GM12878 (cell line): ENCODE measurements around the gene CCDC110. TPM values are rescaled to one million over a fixed set of nuclear protein-coding genes. Genes with fewer than 3 reads are reported as not detected.

ENCODE experiments used
- ASH2L ChIP-seq: fragments of 300-600, 200-600 bp; sonication (generic); IDR thresholded peaks from 2 replicates; pipeline ENCODE4 v1.6.1; 2017; ENCODE audit warnings: low read depth, mild to moderate bottlenecking, borderline replicate concordance
- BMI1 ChIP-seq: fragments of 450-650 bp; IDR thresholded peaks from 2 replicates; pipeline ENCODE4 v1.6.1; 2016; ENCODE audit warnings: mild to moderate bottlenecking, moderate library complexity, borderline replicate concordance
- EP300 ChIP-seq, 2 experiments: fragments of 150-350 bp in 1 of 2; IDR thresholded peaks; 2 replicates each; pipeline ENCODE4 v1.6.1; 2011 to 2012; ENCODE audit warnings: low read depth in 2 of 2, low read length in 2 of 2, borderline replicate concordance in 1 of 2, improper control_type of control experiment in 1 of 2, inconsistent platforms in 1 of 2; ENCODE audit not compliant: control insufficient read depth in 1 of 2
- FOXM1 ChIP-seq: IDR thresholded peaks from 2 replicates; pipeline ENCODE4 v1.6.1; 2012; ENCODE audit warnings: low read depth, mild to moderate bottlenecking, inconsistent platforms, low read length, moderate library complexity
- KDM1A ChIP-seq: fragments of 200-600 bp; sonication (generic); IDR thresholded peaks from 2 replicates; pipeline ENCODE4 v1.6.1; 2016; ENCODE audit warnings: borderline replicate concordance
- MYC ChIP-seq: IDR thresholded peaks from 2 replicates; pipeline ENCODE4 v1.6.1; 2011; ENCODE audit warnings: mild to moderate bottlenecking, low read length, moderate library complexity, inconsistent platforms; ENCODE audit not compliant: insufficient read depth, insufficient replicate concordance, insufficient read length, severe bottlenecking
- PAX5 ChIP-seq: IDR thresholded peaks from 2 replicates; pipeline ENCODE4 v1.6.1; 2011; ENCODE audit warnings: low read depth, low read length, borderline replicate concordance
- POU2F2 ChIP-seq: IDR thresholded peaks from 3 replicates; pipeline ENCODE4 v1.6.1; 2011; ENCODE audit warnings: low read depth, mild to moderate bottlenecking, low read length, borderline replicate concordance
- RAD21 ChIP-seq: IDR thresholded peaks from 2 replicates; pipeline ENCODE4 v1.6.1; 2011; ENCODE audit warnings: mild to moderate bottlenecking, low read depth, low read length, moderate library complexity; ENCODE audit not compliant: insufficient read depth
- RCOR1 ChIP-seq: conservative IDR thresholded peaks from 2 replicates; pipeline ENCODE4 v1.6.1; 2012; ENCODE audit warnings: low read depth, low read length, improper control_type of control experiment
- RUNX3 ChIP-seq: IDR thresholded peaks from 2 replicates; pipeline ENCODE4 v1.6.1; 2012; ENCODE audit warnings: low read length, inconsistent platforms
- SMAD5 ChIP-seq: IDR thresholded peaks from 2 replicates; pipeline ENCODE4 v1.6.1; 2016; ENCODE audit warnings: antibody characterized with exemption, low read depth
- SP1 ChIP-seq: IDR thresholded peaks from one replicate; pipeline ENCODE4 v1.6.1; 2011; ENCODE audit warnings: low read depth, low read length
- STAT3 ChIP-seq: IDR thresholded peaks from 2 replicates; pipeline ENCODE4 v1.6.1; 2011; ENCODE audit warnings: low read depth, low read length, improper control_type of control experiment
- SUZ12 ChIP-seq: fragments of 200-600 bp; sonication (generic); IDR thresholded peaks from one replicate; pipeline ENCODE4 v1.6.1; 2018; ENCODE audit warnings: antibody characterized with exemption, mild to moderate bottlenecking; ENCODE audit not compliant: unreplicated experiment
- TBL1XR1 ChIP-seq: IDR thresholded peaks from 2 replicates; pipeline ENCODE4 v1.6.1; 2012; ENCODE audit warnings: low read depth, low read length, improper control_type of control experiment
- YY1 ChIP-seq: IDR thresholded peaks from 2 replicates; pipeline ENCODE4 v1.6.1; 2011; ENCODE audit warnings: low read depth, mild to moderate bottlenecking, low read length
- ZBED1 ChIP-seq: IDR thresholded peaks from 2 replicates; pipeline ENCODE4 v1.6.1; 2016; ENCODE audit warnings: borderline replicate concordance
- ZNF217 ChIP-seq: fragments of 450-650 bp; IDR thresholded peaks from 2 replicates; pipeline ENCODE4 v1.6.1; 2017; ENCODE audit warnings: antibody characterized with exemption, mild to moderate bottlenecking
- polyA plus RNA-seq, 11 experiments: library from polyadenylated mRNA; depleted of rRNA in 4 of 11; unstranded in 6 of 11; stranded (reverse) in 5 of 11; fragments of >200 nt; fragmentation: Nextera tagmentation in 4 of 11; fragmentation: Illumina TruSeq in 1 of 11; extraction: Ambion mirVana in 4 of 11; extraction: Trizol in 1 of 11; gene quantifications; 1 replicate in 1 of 11; 2 replicates in 10 of 11; pipeline versions ENCODE4 v1.2.1 to v1.2.3, GENCODE V29; 2011 to 2016; ENCODE audit warnings: inconsistent platforms in 2 of 11, missing spikeins in 2 of 11, low read depth in 1 of 11
- total RNA-seq, 4 experiments: library from RNA; depleted of rRNA in 3 of 4; stranded (reverse); fragments of >200 nt in 3 of 4; fragmentation: Illumina TruSeq in 1 of 4; extraction: Trizol in 1 of 4; gene quantifications; 2 replicates each; pipeline versions ENCODE4 v1.2.1 to v1.2.3, GENCODE V29; 2013 to 2021
- TF ChIP-seq, protein P1 (sequence below): IDR thresholded peaks from 2 replicates; pipeline ENCODE4 v1.6.1; 2011; ENCODE audit warnings: borderline replicate concordance, low read depth, mild to moderate bottlenecking, moderate library complexity, low read length; ENCODE audit not compliant: insufficient read depth, poor library complexity, severe bottlenecking
- TF ChIP-seq, protein P2 (sequence below), 3 experiments: IDR thresholded peaks in 2 of 3; conservative IDR thresholded peaks in 1 of 3; 2 replicates each; pipeline ENCODE4 v1.5.1; 2011; ENCODE audit warnings: low read depth in 3 of 3, low read length in 3 of 3, mild to moderate bottlenecking in 3 of 3, control low read depth in 2 of 3, moderate library complexity in 2 of 3, inconsistent platforms in 1 of 3, mixed read lengths in 1 of 3; ENCODE audit not compliant: control insufficient read depth in 2 of 3, insufficient read depth in 1 of 3; ENCODE audit errors: extremely low read depth in 1 of 3
- TF ChIP-seq, protein P3 (sequence below): IDR thresholded peaks from 2 replicates; pipeline ENCODE4 v1.6.1; 2012; ENCODE audit warnings: improper control_type of control experiment, low read depth, low read length; ENCODE audit not compliant: insufficient replicate concordance

Gene CCDC110
- total and polyA plus RNA-seq, 10 of the 15 experiments (the other 5 are each of a cell fraction or from before 2014, with no cell fraction given), result 0.85 to 3.1 (median 2.1) TPM; not detected in 1

DNA sequence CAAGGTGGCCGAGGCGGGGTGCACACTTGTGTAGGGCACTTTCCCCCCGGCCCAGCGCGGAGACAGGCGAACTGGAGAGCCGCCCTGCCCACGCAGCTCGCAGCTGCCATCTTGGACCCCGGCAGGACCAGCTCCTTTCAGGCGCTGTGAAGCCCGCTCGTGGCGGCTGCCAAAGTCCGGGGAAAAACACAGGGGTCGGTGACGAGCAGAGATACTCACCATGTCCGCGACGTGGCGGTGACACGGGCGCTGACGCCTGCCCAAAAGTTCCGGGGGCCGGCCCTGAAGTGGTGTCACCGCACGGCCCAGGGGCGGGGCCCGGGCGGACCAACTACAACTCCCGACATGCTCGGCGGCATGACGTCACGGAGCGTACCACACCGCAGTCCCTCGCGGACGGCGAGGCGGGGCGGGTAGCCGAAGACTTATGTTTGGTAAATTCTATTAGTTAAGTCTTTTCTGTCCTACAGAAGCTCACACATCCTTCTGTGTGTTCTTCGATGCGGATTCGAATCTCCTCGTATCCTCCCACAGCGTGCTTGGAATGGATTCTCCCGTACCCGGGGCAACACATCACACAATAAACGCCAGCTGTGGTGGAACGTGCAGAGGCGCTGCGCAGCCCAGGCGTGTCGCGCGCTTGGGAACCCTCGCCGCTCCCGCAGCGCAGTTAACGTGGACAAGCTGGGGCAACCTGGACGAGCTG lies 45.7 kb downstream of the CCDC110 start, which contains the start of gene UFSP2 (continued):
- TF ChIP-seq SMAD5, result no peak
- TF ChIP-seq RCOR1, result no peak
- TF ChIP-seq STAT3, result no peak
- no peak for TF ChIP-seq ZBED1
- TF ChIP-seq, protein P1, sequence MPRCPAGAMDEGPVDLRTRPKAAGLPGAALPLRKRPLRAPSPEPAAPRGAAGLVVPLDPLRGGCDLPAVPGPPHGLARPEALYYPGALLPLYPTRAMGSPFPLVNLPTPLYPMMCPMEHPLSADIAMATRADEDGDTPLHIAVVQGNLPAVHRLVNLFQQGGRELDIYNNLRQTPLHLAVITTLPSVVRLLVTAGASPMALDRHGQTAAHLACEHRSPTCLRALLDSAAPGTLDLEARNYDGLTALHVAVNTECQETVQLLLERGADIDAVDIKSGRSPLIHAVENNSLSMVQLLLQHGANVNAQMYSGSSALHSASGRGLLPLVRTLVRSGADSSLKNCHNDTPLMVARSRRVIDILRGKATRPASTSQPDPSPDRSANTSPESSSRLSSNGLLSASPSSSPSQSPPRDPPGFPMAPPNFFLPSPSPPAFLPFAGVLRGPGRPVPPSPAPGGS, result no peak
- no peak for TF ChIP-seq ZNF217
- peak; percentile 72; the same call in 1 of the 2 replicates for TF ChIP-seq ASH2L
- TF ChIP-seq, protein P2, sequence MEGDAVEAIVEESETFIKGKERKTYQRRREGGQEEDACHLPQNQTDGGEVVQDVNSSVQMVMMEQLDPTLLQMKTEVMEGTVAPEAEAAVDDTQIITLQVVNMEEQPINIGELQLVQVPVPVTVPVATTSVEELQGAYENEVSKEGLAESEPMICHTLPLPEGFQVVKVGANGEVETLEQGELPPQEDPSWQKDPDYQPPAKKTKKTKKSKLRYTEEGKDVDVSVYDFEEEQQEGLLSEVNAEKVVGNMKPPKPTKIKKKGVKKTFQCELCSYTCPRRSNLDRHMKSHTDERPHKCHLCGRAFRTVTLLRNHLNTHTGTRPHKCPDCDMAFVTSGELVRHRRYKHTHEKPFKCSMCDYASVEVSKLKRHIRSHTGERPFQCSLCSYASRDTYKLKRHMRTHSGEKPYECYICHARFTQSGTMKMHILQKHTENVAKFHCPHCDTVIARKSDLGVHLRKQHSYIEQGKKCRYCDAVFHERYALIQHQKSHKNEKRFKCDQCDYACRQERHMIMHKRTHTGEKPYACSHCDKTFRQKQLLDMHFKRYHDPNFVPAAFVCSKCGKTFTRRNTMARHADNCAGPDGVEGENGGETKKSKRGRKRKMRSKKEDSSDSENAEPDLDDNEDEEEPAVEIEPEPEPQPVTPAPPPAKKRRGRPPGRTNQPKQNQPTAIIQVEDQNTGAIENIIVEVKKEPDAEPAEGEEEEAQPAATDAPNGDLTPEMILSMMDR (IDR thresholded peaks at IDR 0.05 in 2 of 3, conservative IDR thresholded peaks at IDR 0.05 in 1 of 3; ENCODE audit: control insufficient read depth in 2 of 3, extremely low read depth in 1 of 3, insufficient read depth in 1 of 3, low read depth in 3 of 3, low read length in 3 of 3), result no peak
- TF ChIP-seq EP300 (IDR thresholded peaks at IDR 0.05; ENCODE audit: borderline replicate concordance in 1 of 2, control insufficient read depth in 1 of 2, low read depth in 2 of 2, low read length in 2 of 2), result peak in 1 of 2 experiments; percentile 50; a peak in 1 of 4 replicates
- peak; percentile 81 for TF ChIP-seq RUNX3
- peak; percentile 44; the same call in 1 of the 3 replicates for TF ChIP-seq POU2F2
- TF ChIP-seq SUZ12, result no peak
- TF ChIP-seq FOXM1, result no peak
- peak; percentile 82 for TF ChIP-seq SP1
- no peak for TF ChIP-seq TBL1XR1
- TF ChIP-seq YY1, result peak; percentile 96
- TF ChIP-seq, protein P3, sequence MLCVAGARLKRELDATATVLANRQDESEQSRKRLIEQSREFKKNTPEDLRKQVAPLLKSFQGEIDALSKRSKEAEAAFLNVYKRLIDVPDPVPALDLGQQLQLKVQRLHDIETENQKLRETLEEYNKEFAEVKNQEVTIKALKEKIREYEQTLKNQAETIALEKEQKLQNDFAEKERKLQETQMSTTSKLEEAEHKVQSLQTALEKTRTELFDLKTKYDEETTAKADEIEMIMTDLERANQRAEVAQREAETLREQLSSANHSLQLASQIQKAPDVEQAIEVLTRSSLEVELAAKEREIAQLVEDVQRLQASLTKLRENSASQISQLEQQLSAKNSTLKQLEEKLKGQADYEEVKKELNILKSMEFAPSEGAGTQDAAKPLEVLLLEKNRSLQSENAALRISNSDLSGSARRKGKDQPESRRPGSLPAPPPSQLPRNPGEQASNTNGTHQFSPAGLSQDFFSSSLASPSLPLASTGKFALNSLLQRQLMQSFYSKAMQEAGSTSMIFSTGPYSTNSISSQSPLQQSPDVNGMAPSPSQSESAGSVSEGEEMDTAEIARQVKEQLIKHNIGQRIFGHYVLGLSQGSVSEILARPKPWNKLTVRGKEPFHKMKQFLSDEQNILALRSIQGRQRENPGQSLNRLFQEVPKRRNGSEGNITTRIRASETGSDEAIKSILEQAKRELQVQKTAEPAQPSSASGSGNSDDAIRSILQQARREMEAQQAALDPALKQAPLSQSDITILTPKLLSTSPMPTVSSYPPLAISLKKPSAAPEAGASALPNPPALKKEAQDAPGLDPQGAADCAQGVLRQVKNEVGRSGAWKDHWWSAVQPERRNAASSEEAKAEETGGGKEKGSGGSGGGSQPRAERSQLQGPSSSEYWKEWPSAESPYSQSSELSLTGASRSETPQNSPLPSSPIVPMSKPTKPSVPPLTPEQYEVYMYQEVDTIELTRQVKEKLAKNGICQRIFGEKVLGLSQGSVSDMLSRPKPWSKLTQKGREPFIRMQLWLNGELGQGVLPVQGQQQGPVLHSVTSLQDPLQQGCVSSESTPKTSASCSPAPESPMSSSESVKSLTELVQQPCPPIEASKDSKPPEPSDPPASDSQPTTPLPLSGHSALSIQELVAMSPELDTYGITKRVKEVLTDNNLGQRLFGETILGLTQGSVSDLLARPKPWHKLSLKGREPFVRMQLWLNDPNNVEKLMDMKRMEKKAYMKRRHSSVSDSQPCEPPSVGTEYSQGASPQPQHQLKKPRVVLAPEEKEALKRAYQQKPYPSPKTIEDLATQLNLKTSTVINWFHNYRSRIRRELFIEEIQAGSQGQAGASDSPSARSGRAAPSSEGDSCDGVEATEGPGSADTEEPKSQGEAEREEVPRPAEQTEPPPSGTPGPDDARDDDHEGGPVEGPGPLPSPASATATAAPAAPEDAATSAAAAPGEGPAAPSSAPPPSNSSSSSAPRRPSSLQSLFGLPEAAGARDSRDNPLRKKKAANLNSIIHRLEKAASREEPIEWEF, result peak; percentile 28
- peak; percentile 55; the same call in 1 of the 2 replicates for TF ChIP-seq PAX5
- 0 out of 2 replicates have a peak, but pooled peaks have one; percentile 4 for TF ChIP-seq RAD21
- no peak for TF ChIP-seq KDM1A
- peak; percentile 97 for TF ChIP-seq BMI1
- no peak for TF ChIP-seq MYC
